ENCODE results near the gene AK5.

Gene AK5

GRCh38 chr1:77540501-77541161 lies 258.8 kb downstream of the AK5 start:
- peak; percentile 47 for DNase-seq (ENCODE audit: low read depth, low spot score)

GRCh38 chr1:77541162-77541545 lies 259.3 kb downstream of the AK5 start:
- no peak for DNase-seq (ENCODE audit: low read depth, low spot score)

- DNase-seq (ENCODE audit: low read depth, low spot score) = no peak
Measured at GRCh38 chr1:77542813-77543420, 261.1 kb downstream of the AK5 start.

- DNase-seq (ENCODE audit: low read depth, low spot score) = no peak
Measured at GRCh38 chr1:77543822-77544448, 262.1 kb downstream of the AK5 start.

- no peak for DNase-seq (ENCODE audit: low read depth, low spot score)
Measured at GRCh38 chr1:77544845-77545244, 263.0 kb downstream of the AK5 start.

- no peak for DNase-seq (ENCODE audit: low read depth, low spot score)
Measured at GRCh38 chr1:77545970-77546369, 264.2 kb downstream of the AK5 start.

- no peak for DNase-seq (ENCODE audit: low read depth, low spot score)
Measured at GRCh38 chr1:77546890-77547289, 265.1 kb downstream of the AK5 start.

GRCh38 chr1:77548285-77548684 lies 266.5 kb downstream of the AK5 start:
- no peak for DNase-seq (ENCODE audit: low read depth, low spot score)

GRCh38 chr1:77550135-77550534 lies 268.3 kb downstream of the AK5 start:
- no peak for DNase-seq (ENCODE audit: low read depth, low spot score)

GRCh38 chr1:77552626-77553025 lies 270.8 kb downstream of the AK5 start:
- no peak for DNase-seq (ENCODE audit: low read depth, low spot score)

- DNase-seq (ENCODE audit: low read depth, low spot score) = no peak
Measured at GRCh38 chr1:77553568-77554291, 271.9 kb downstream of the AK5 start.

- no peak for DNase-seq (ENCODE audit: low read depth, low spot score)
Measured at GRCh38 chr1:77556045-77556444, 274.2 kb downstream of the AK5 start.

- DNase-seq (ENCODE audit: low read depth, low spot score) = no peak
Measured at GRCh38 chr1:77557053-77557452, 275.2 kb downstream of the AK5 start.

- DNase-seq (ENCODE audit: low read depth, low spot score) = no peak
Measured at GRCh38 chr1:77558591-77559164, 276.9 kb downstream of the AK5 start.

- DNase-seq (ENCODE audit: low read depth, low spot score) = no peak
Measured at GRCh38 chr1:77560741-77561140, 278.9 kb downstream of the AK5 start.

GRCh38 chr1:77562596-77563150 lies 280.9 kb downstream of the AK5 start:
- no peak for DNase-seq (ENCODE audit: low read depth, low spot score)

- peak; percentile 18 for DNase-seq (ENCODE audit: low read depth, low spot score)
Measured at GRCh38 chr1:77565321-77565720, 283.5 kb downstream of the AK5 start.

- DNase-seq (ENCODE audit: low read depth, low spot score) = no peak
Measured at GRCh38 chr1:77571642-77572041, 289.8 kb downstream of the AK5 start.

GRCh38 chr1:77579547-77579946 lies 297.7 kb downstream of the AK5 start:
- no peak for DNase-seq (ENCODE audit: low read depth, low spot score)

- no peak for DNase-seq (ENCODE audit: low read depth, low spot score)
Measured at GRCh38 chr1:77582905-77583304, 301.1 kb downstream of the AK5 start.

GRCh38 chr1:77583483-77583882 lies 301.7 kb downstream of the AK5 start:
- no peak for DNase-seq (ENCODE audit: low read depth, low spot score)

GRCh38 chr1:77584884-77585283 lies 303.1 kb downstream of the AK5 start:
- DNase-seq (ENCODE audit: low read depth, low spot score) = no peak
